Testis (tissue), 3 donors: Measurements from ENCODE around the gene MTHFR. TPM values are rescaled to one million over a fixed set of nuclear protein-coding genes. Genes with fewer than 3 reads are reported as not detected.
A peak's percentile ranks its signal among the peaks of the same experiment; 100 is the strongest.
"Not testable (repeated sequence)": the region's sequence is repeated elsewhere in the genome, so short reads cannot be mapped to it uniquely, and the experiment has no call there.

Experiments
- DNase-seq: peaks from one replicate; pipeline ENCODE4 v3.0.0-alpha.2; 2019
- H3K27ac ChIP-seq, 2 donors: fragments of 200-600 bp; sonication (generic); one replicate each; pipeline ENCODE4 v1.5.1; 2019
- H3K27me3 ChIP-seq: fragments of 200-600 bp; sonication (generic); one replicate; pipeline ENCODE4 v1.5.1; 2019
- H3K36me3 ChIP-seq: fragments of 200-600 bp; sonication (generic); one replicate; pipeline ENCODE4 v1.5.1; 2017; ENCODE audit warnings: low read depth; ENCODE audit errors: missing control alignments
- H3K4me1 ChIP-seq: fragments of 200-600 bp; sonication (generic); one replicate; pipeline ENCODE4 v1.5.1; 2019
- H3K4me3 ChIP-seq, 2 donors: fragments of 200-600 bp; sonication (generic); one replicate each; pipeline ENCODE4 v1.5.1; 2017 to 2019
- H3K9me3 ChIP-seq: fragments of 200-600 bp; sonication (generic); one replicate; pipeline ENCODE4 v1.5.1; 2017
- CTCF ChIP-seq, 3 experiments: fragments of 450-650 bp in 2 of 3; fragments of 200-600 bp in 1 of 3; sonication (generic) in 1 of 3; IDR thresholded peaks; one replicate each; pipeline ENCODE4 v1.5.1; 2016 to 2019; ENCODE audit warnings: antibody characterized with exemption in 3 of 3, mild to moderate bottlenecking in 2 of 3, moderate library complexity in 1 of 3
- POLR2A ChIP-seq: fragments of 450-650 bp; IDR thresholded peaks from one replicate; pipeline ENCODE4 v1.6.1; 2017; ENCODE audit warnings: antibody characterized with exemption, mild to moderate bottlenecking, moderate library complexity
- WGBS, 2 donors: methylation state at CpG; one replicate each; pipeline ENCODE4 v1.1.5; 2018; 5-methylcytosine and 5-hydroxymethylcytosine counted together
- intact Hi-C: fragments of 100-400 bp; cut with DNase I; formaldehyde crosslinking; loops from one replicate; pipeline ENCODE4 v1.15.1; 2023; ENCODE audit warnings: low total_unique reads
- polyA plus RNA-seq: library from polyadenylated mRNA; stranded (reverse); fragments of 350-450 nt; fragmentation: Illumina TruSeq; extraction: RNeasy Lipid Tissue Mini Kit (QIAGEN cat#74804); gene quantifications from one replicate; pipeline ENCODE4 v1.2.3, GENCODE V29; 2014; ENCODE audit warnings: low read depth, low replicate concordance; ENCODE audit not compliant: insufficient read depth
- total RNA-seq, 2 donors: library from RNA; depleted of rRNA; stranded (reverse); fragments of >200 nt; gene quantifications; one replicate each; pipeline ENCODE4 v1.2.3, GENCODE V29; 2016

Gene MTHFR
- total and polyA plus RNA-seq, 3 donors from 2014 or later: 30.4 to 78.3 (median 68.3) TPM

GRCh38 chr1:11807133-11807532, 1.4 kb upstream of the MTHFR start:
- H3K9me3 ChIP-seq: no peaks in the 10 kb centered on the region
- TF ChIP-seq POLR2A (no peak), CTCF (IDR thresholded peaks at IDR 0.05) (no peak)
- WGBS, 2 donors: 16 to 26% methylated on average over 2 of the region's 2 CpGs
- H3K4me3 ChIP-seq: no peak overlapping the region
- H3K27me3 ChIP-seq: no peaks in the 10 kb centered on the region
- no peak for DNase-seq
- peak overlapping the region; percentile 95 to 98 for H3K27ac ChIP-seq
- H3K36me3 ChIP-seq: no peaks in the 10 kb centered on the region
- intact Hi-C loops: loop anchor here (10.0 kb wide), 1 partner anchor 72 kb away; the partner anchor contains the start of gene AGTRAP
- peaks cover 24% of the 10 kb centered on the region for H3K4me1 ChIP-seq

GRCh38 chr1:11806307-11806936, 658 bp upstream of the MTHFR start:
- peak; percentile 55 for DNase-seq
- no peaks in the 10 kb centered on the region for H3K36me3 ChIP-seq
- no peak for TF ChIP-seq POLR2A
- TF ChIP-seq CTCF (IDR thresholded peaks at IDR 0.05): no peak

GRCh38 chr1:11804666-11805421, 920 bp downstream of the MTHFR start:
- Histone ChIP-seq H3K27ac (peak overlapping the region; percentile 95 to 98), H3K27me3 (no peaks in the 10 kb centered on the region), H3K4me1 (peaks cover 24% of the 10 kb centered on the region), H3K36me3 (no peaks in the 10 kb centered on the region), H3K9me3 (no peaks in the 10 kb centered on the region), H3K4me3 (peak overlapping the region; percentile 67 to 69)
- peak; percentile 78 for DNase-seq
- intact Hi-C loops: loop anchor here (10.0 kb wide), 1 partner anchor 70 kb away; the partner anchor contains the start of gene AGTRAP
- WGBS, 2 donors: 1% methylated on average over 12 to 16 of the region's 17 CpGs
- TF ChIP-seq CTCF (IDR thresholded peaks at IDR 0.05) (no peak), POLR2A (no peak)

More at GRCh38 chr1:11806307-11806936, 658 bp upstream of the MTHFR start:
- Histone ChIP-seq H3K27ac (peak overlapping the region; percentile 95 to 98), H3K4me1 (peaks cover 24% of the 10 kb centered on the region), H3K9me3 (no peaks in the 10 kb centered on the region), H3K4me3 (peak overlapping the region; percentile 67 to 69), H3K27me3 (no peaks in the 10 kb centered on the region)
- WGBS, 2 donors: 0% methylated on average over 19 to 20 of the region's 20 CpGs
- intact Hi-C loops: loop anchor here (10.0 kb wide), 1 partner anchor 72 kb away; the partner anchor contains the start of gene AGTRAP

GRCh38 chr1:11803924-11804665, 1.7 kb downstream of the MTHFR start:
- H3K9me3 ChIP-seq, H3K4me3 ChIP-seq, H3K27me3 ChIP-seq, DNase-seq, H3K36me3 ChIP-seq: not testable (repeated sequence)
- H3K27ac ChIP-seq: peak overlapping the region; percentile 94 to 95
- peaks cover 24% of the 10 kb centered on the region for H3K4me1 ChIP-seq
- intact Hi-C loops: loop anchor here (10.0 kb wide), 1 partner anchor 69 kb away; the partner anchor contains the start of gene AGTRAP
- WGBS, 2 donors: 46 to 53% methylated on average over 9 of the region's 9 CpGs
